ENCODE data around the gene VPS37D. TPM values are rescaled to one million over a fixed set of nuclear protein-coding genes. Genes with fewer than 3 reads are reported as not detected.

Gene VPS37D
- total RNA-seq, 4 donors from 2014 or later = 1.1 to 6.3 (median 5.0) TPM; not detected in 1

GRCh38 chr7:73638911-73639310 lies 28.7 kb upstream of the VPS37D start:
- no peak overlapping the region for H3K4me3 ChIP-seq
- H3K36me3 ChIP-seq = no peaks in the 10 kb centered on the region
- no peaks in the 10 kb centered on the region for H3K9me3 ChIP-seq
- H3K27me3 ChIP-seq = no peaks in the 10 kb centered on the region
- no peak for TF ChIP-seq POLR2A (IDR thresholded peaks at IDR 0.05)
- TF ChIP-seq CTCF (IDR thresholded peaks at IDR 0.05) = no peak
- no peak for DNase-seq
- H3K4me1 ChIP-seq = no peaks in the 10 kb centered on the region
- no peak overlapping the region for H3K27ac ChIP-seq

DNA sequence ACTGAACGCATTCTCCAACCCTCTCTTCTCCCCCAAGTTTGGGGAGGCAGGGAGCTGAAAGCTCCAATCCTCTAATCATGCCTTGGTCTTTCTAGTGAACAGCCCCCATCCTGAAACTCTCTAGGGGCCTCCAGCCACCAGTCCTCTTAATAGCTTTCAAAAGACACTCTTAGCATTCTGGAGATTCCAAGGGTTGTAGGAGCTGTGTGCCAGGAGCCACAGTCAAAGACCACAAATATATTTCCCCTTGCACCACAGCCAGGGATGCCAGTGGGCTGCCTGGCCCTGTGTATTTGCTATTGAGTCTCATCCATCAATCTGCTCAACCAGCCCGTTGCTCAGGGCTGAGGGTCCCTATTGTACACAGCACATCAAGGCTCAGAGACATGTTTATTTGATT lies 24.8 kb upstream of the VPS37D start:
- Histone ChIP-seq H3K4me1 (peaks cover 0 to 10% (median under 1%) of the 10 kb centered on the region in 4 donors), H3K4me3 (no peak overlapping the region), H3K27me3 (peaks cover 0 to 4% of the 10 kb centered on the region in 2 donors), H3K9me3 (no peaks in the 10 kb centered on the region), H3K27ac (no peak overlapping the region), H3K36me3 (no peaks in the 10 kb centered on the region)
- TF ChIP-seq CTCF (IDR thresholded peaks at IDR 0.05) (no peak), POLR2A (IDR thresholded peaks at IDR 0.05) (no peak)
- DNase-seq = no peak

- H3K27ac ChIP-seq = no peak overlapping the region
- peaks cover 0 to 4% of the 10 kb centered on the region in 2 donors for H3K27me3 ChIP-seq
- H3K4me1 ChIP-seq = peaks cover 0 to 18% (median 2%) of the 10 kb centered on the region in 4 donors
- H3K9me3 ChIP-seq = no peaks in the 10 kb centered on the region
- no peak overlapping the region for H3K4me3 ChIP-seq
- no peaks in the 10 kb centered on the region for H3K36me3 ChIP-seq
- DNase-seq = no peak
- TF ChIP-seq CTCF (IDR thresholded peaks at IDR 0.05) (no peak), POLR2A (IDR thresholded peaks at IDR 0.05) (no peak)
Observed at GRCh38 chr7:73644688-73645286, 22.8 kb upstream of the VPS37D start.

DNA sequence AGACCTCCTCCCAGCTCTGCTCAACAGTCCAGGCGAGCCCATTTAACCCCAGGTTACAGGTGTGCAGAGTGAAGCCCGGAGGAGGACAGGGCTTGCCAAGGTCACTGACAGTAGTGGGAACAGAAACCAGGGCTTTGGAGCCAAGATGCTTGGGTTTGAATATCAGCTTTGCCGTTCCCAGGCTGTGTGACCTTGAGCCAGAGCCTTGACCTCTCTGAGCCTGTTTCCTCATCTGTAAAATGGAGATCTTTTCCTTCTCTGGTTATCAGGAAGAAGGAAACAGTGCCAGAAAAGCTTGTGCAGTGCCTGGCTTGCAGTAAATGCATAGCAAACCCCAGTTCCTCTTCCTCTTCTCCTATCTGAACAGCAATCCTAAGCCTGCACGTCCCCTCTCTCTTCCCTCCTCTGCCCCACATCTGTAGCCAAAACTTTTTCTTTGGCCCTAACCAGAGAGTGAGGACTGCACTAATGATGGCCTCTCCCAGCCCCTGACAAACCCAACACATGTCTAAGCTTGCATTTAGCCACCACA lies 21.9 kb upstream of the VPS37D start:
- peak overlapping the region in 1 of 4 donors; percentile 64 for H3K27ac ChIP-seq
- TF ChIP-seq POLR2A (IDR thresholded peaks at IDR 0.05) (no peak), CTCF (IDR thresholded peaks at IDR 0.05) (no peak)
- no peaks in the 10 kb centered on the region for H3K36me3 ChIP-seq
- no peak for DNase-seq
- peak overlapping the region in 1 of 4 donors; percentile 67 for H3K4me3 ChIP-seq
- peaks cover 0 to 4% of the 10 kb centered on the region in 2 donors for H3K27me3 ChIP-seq
- H3K9me3 ChIP-seq = no peaks in the 10 kb centered on the region
- H3K4me1 ChIP-seq = peaks cover 0 to 18% (median 2%) of the 10 kb centered on the region in 4 donors

GRCh38 chr7:73646785-73647724 lies 20.6 kb upstream of the VPS37D start:
- no peaks in the 10 kb centered on the region for H3K36me3 ChIP-seq
- peaks cover 0 to 4% of the 10 kb centered on the region in 2 donors for H3K27me3 ChIP-seq
- no peak for DNase-seq
- TF ChIP-seq CTCF (IDR thresholded peaks at IDR 0.05) (no peak), POLR2A (IDR thresholded peaks at IDR 0.05) (no peak)
- H3K4me1 ChIP-seq = peaks cover 0 to 18% (median 2%) of the 10 kb centered on the region in 4 donors
- peak overlapping the region in 3 of 4 donors; percentile 12 to 67 (median 42) for H3K4me3 ChIP-seq
- peak overlapping the region in 3 of 4 donors; percentile 32 to 64 (median 39) for H3K27ac ChIP-seq
- H3K9me3 ChIP-seq = no peaks in the 10 kb centered on the region
